NCI-H345 treated with DMSO at 0.1 percent for 48 hours (cell line): Measurements from ENCODE around the gene CPNE1.

ENCODE experiments used
- DNase-seq: peaks from one replicate; lab custom pipeline; 2025; ENCODE audit not compliant: unreplicated experiment; lab: John Stamatoyannopoulos, UW

The CPNE1 gene

GRCh38 chr20:35600993-35601973 lies 63.4 kb downstream of the CPNE1 start:
- DNase-seq: peak; percentile 13

DNA sequence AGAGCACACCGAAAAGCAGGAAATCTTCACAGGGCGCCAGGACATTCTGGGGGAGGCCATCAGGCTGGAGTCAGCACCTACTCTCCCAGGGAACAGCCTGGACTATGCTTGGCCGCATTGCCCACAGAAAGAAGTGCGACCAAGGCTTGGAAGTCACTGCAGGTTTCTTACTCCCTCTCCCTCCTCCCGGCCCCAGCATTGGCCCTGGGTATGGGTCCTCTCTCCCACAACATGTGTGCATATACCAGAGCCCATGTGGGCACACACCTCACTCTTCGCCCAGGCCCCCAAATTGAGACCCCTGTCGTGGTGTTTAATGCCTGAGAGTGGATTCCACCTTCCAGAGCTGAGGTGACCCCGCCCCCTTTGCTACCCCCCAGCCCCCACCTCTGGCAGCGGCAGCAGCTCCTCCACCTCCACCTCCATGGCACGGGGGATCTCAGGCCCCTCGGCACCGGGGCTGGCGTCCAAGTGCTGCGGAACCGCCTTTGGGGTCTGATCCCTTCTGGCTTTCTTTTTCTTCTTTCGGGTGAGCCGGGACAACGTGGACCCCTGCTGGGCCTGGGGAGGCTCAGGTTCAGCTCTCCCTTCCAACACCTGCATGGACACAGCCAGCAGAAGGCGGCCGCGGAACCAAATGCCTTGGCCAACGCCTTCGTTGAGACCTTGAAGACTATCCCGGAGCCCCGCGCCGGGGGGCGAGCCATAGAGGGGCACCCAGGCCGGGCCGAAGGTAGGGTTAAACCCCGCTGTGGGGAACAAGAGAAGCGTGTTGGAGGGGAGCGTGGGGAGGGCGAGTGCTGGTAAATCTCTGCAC lies 64.3 kb downstream of the CPNE1 start:
- DNase-seq: no peak

- no peak for DNase-seq
These were observed 65.0 kb downstream of the CPNE1 start for GRCh38 chr20:35599776-35600120.

GRCh38 chr20:35598899-35599775 lies 65.6 kb downstream of the CPNE1 start:
- no peak for DNase-seq

DNA sequence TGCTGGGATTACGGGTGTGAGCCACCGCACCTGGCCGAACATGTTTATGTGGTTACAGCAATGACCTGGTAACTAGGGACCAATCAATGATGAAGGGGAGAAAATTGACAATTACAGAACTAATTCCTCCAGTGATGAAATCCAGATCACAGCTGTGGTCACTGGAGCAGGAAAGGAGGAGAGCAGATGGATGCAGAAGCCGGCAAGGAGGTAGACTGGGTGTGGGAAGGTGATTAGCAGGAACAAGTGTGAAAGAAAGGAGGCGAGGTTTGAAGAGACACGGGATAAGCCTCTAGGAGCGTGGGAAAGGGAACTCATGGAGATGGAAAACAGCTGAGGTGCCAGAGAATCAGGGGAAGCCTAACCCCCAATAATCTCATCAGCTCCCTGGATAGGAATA lies 66.2 kb downstream of the CPNE1 start:
- DNase-seq: no peak

GRCh38 chr20:35597186-35597585 lies 67.5 kb downstream of the CPNE1 start:
- DNase-seq: no peak

DNA sequence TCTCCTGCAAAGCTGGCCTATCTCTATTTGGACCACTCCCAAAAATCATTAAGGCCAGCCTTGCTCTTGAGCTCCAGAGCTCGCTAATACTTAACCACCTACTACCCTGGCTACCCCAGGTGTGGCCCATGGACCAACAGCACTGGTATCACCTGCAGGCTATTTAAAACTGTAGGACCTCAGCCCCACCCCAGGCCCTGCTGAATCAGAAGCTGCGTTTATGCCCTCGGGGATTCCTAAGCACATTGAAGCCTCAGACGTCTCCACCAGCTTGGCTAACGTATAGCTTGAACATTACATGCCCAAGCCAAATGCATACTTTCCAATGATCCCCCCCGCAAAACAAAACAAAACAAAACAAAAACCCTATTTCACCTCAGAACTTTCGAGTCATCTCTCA lies 68.8 kb downstream of the CPNE1 start:
- DNase-seq: no peak

- DNase-seq: no peak
These were observed 69.2 kb downstream of the CPNE1 start for GRCh38 chr20:35595456-35595855.

- peak; percentile 7 for DNase-seq
These were observed 72.2 kb downstream of the CPNE1 start for GRCh38 chr20:35592339-35592974.

GRCh38 chr20:35588397-35588796 lies 76.3 kb downstream of the CPNE1 start:
- no peak for DNase-seq

DNA sequence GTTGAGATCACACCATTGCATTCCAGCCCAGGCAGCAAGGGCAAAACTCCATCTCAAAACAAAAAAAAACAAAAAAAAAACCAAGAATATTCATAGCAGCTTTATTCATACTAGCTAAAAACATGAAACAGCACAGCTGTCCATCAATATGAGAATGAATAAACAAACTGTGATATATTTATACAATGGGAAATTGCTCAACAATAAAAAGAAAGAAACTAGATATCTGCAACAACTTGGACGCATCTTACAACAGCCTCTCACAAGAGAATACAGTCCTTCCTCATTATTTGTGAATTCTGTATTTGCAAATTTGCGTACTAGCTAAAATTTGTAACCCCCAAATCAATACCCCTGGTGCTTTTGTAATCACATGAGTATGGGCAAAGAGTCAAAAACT lies 77.3 kb downstream of the CPNE1 start:
- DNase-seq: no peak

- no peak for DNase-seq
These were observed 77.8 kb downstream of the CPNE1 start for GRCh38 chr20:35586751-35587425.

DNA sequence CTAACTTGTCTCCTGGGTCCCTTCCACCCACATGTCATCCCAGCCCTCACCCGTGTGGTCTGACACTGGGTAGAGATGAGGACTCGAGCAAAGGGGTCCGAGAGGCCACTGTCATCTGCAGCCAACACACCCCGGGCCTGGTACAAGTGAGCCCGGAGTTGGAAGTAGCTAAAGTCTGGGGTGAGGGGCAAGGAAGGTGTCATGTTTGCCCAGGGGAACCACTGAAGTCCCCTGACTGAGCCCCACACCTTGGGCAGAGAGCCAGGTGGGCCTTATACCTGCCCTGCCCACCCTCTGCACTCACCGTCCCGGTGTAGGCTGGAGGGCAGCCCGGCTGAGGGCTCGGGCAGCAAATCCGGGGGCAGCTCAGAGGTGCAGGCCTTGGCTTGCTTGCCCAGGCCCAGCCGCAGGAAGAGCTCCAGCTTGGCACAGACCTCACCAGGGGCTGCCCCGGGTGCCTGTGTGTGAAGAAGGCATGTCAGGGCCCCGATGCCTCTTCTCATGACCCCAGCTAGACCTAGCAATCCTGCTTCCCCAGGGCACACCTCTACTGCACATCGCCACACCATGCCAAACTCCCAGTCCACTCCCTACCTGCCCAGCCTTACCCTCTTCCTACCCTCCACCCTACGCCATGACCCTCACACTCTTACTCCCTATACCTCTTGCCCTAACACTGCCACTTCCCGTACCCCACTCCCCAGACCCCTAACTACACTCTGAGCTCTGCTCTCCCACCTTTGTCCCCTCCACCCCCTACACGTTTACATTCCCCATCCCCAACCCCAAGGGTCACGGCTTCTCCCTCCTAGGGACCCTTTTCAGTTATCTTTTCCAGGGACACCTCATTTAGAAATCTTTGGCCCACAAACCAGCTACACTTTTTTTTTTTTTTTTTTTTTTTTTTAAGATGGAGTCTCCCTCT lies 80.8 kb downstream of the CPNE1 start:
- DNase-seq: no peak

DNA sequence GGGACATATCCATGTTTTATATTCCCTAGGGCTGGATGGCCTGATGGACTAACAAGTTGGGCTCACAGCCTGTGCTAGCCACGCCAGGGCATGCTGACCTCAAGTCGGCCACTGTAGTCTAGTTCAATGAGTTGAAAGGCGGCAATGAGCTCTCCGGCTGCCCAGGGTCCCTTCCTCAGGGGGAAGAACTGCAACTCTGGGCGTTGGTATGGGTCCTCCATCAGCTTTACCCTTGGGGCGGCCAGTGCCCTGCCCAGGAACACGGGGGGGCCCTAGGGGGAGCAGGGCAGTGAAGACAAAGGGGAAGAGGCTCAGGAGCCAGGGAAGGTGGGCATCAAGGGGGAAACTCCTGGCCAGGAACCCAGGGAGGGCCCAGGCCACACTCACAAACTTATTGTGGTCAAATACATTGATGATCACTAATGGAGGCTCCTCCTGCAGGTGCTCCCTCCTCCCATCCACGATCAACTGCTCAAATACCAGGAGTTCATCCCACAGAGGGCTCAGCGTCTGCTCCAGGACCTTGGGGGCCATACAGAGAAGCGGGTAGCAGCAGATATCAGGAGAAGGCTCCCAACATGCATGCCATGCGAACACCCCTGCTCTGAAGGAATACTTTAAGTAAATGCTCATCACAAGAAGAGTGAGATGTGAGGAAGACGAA lies 81.8 kb downstream of the CPNE1 start:
- no peak for DNase-seq

DNA sequence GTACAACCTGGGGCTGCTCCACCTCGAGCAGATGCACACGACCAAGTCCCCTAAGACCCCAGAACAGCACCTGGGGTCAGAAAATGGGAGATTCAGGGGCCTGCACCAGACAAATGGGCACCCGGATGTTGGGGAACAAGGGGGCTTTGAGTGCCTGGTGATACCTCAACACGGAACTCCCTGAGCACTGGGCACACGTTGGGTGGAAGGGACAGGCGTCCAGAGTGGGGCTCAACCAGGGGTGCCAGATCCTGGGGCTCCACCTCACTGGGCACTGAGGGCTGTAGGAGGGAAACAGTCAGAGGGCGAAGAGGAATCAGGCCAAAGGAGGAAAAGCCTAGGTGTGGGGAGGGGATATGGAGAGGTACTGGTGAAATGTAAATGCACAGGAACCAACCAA lies 82.6 kb downstream of the CPNE1 start:
- no peak for DNase-seq

DNA sequence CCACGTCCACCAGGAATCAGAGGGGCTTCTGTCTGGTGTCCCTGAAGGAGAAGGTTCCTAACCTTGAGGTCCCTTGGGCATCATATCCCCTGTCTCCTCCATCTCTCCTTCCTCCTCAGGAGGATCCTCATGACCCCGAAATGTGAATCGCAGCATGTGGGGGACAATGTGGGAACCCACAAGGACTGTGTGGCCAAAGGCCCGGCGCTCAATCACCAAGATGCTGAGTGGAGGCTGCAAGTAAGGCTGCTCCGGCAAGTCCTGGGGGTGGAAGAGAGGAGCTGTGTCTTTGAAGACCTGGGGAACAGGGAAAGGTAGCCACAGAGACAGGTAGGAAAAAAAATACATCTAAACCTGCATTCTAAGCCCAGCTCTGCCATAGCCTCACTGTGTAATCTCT lies 85.5 kb downstream of the CPNE1 start:
- DNase-seq: no peak

- no peak for DNase-seq
These were observed 86.2 kb downstream of the CPNE1 start for GRCh38 chr20:35578469-35578868.

DNA sequence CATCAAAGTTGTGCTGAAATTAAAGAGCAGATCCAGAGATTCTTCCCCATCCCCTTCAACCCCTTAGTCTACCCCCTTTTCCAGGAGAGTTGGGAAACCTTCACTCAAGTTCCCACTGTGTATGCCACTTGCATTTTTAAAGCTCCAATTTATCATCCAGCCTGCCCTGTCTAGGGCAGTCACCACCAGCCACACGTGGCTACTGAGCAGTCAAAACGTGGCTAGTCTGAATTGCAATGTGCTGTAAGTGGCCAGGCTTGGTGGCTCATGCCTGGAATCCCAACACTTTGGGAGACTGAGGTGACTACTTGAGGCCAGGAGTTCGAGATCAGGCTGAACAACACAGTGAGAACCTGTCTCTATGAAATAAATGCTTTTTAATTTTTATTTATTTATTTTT lies 87.9 kb downstream of the CPNE1 start:
- no peak for DNase-seq
